IMR-90 (cell line): ENCODE data around the gene TAF4B. TPM values are rescaled to one million over a fixed set of nuclear protein-coding genes. Genes with fewer than 3 reads are reported as not detected.

ENCODE experiments used
- ATAC-seq: fragments of 200-7000 bp; cut with Tn5 transposase; 2 replicates; pipeline ENCODE4 v1.9.1; 2020; ENCODE audit warnings: low read depth, mild to moderate bottlenecking, moderate library complexity
- BruUV-seq: library from RNA; stranded (reverse); fragments of 400-500 nt; replicated peaks from 2 replicates; lab custom pipeline; 2021; lab: Mats Ljungman, UMichigan
- CTCF ChIA-PET: fragments of 300-600 bp; formaldehyde crosslinking; extraction: SDS; loops from one replicate; lab custom pipeline; 2021; ENCODE audit warnings: antibody characterized with exemption; lab: Yijun Ruan, JAX
- POLR2A ChIA-PET: fragments of 300-600 bp; sonication (Branson Sonifier 250); formaldehyde crosslinking; loops from one replicate; lab custom pipeline; 2022; ENCODE audit warnings: antibody characterized with exemption; ENCODE audit not compliant: unreplicated experiment; lab: Charles Lee
- DNase-seq: peaks from one replicate; pipeline ENCODE4 v3.0.0; 2013
- H2AFZ ChIP-seq: replicated peaks from 2 replicates; pipeline ENCODE3; 2013; ENCODE audit warnings: low read length, mild to moderate bottlenecking; ENCODE audit not compliant: poor library complexity
- H2AK5ac ChIP-seq: 2 replicates; pipeline ENCODE4 v1.6.1; 2013; ENCODE audit warnings: low read depth, low read length, inconsistent platforms
- H2AK9ac ChIP-seq: replicated peaks from 2 replicates; pipeline ENCODE3; 2013; ENCODE audit warnings: mild to moderate bottlenecking, low read depth, low read length, moderate library complexity; ENCODE audit not compliant: poor library complexity
- H2BK120ac ChIP-seq: 2 replicates; pipeline ENCODE4 v1.6.1; 2013; ENCODE audit warnings: low read depth, low read length, inconsistent platforms
- H2BK15ac ChIP-seq: 3 replicates; pipeline ENCODE4 v1.6.1; 2013; ENCODE audit warnings: low read depth, low read length, inconsistent platforms
- H2BK20ac ChIP-seq: 2 replicates; pipeline ENCODE4 v1.6.1; 2013; ENCODE audit warnings: low read depth, mild to moderate bottlenecking, inconsistent platforms, low read length, moderate library complexity
- H2BK5ac ChIP-seq: 2 replicates; pipeline ENCODE4 v1.6.1; 2013; ENCODE audit warnings: mild to moderate bottlenecking, low read depth, low read length, inconsistent platforms; ENCODE audit not compliant: poor library complexity, severe bottlenecking
- H3K14ac ChIP-seq: replicated peaks from 2 replicates; pipeline ENCODE4 v1.6.1; 2013; ENCODE audit warnings: low read depth, low read length, inconsistent platforms
- H3K18ac ChIP-seq: 2 replicates; pipeline ENCODE4 v1.6.1; 2013; ENCODE audit warnings: low read depth, low read length, control low read depth
- H3K23ac ChIP-seq: 2 replicates; pipeline ENCODE4 v1.6.1; 2013; ENCODE audit warnings: low read depth, low read length, inconsistent platforms
- H3K27ac ChIP-seq: 2 replicates; pipeline ENCODE4 v1.5.1; 2013; ENCODE audit warnings: mild to moderate bottlenecking, control low read depth, low read length; ENCODE audit not compliant: insufficient read depth
- H3K27me3 ChIP-seq: 2 replicates; pipeline ENCODE4 v1.6.1; 2013; ENCODE audit warnings: low read length; ENCODE audit not compliant: control insufficient read depth, insufficient read depth
- H3K36me3 ChIP-seq: 2 replicates; pipeline ENCODE4 v1.6.1; 2013; ENCODE audit warnings: low read length, mixed read lengths; ENCODE audit not compliant: control insufficient read depth, insufficient read depth
- H3K4ac ChIP-seq: 2 replicates; pipeline ENCODE4 v1.6.1; 2013; ENCODE audit warnings: low read depth, low read length, inconsistent platforms
- H3K4me1 ChIP-seq: 2 replicates; pipeline ENCODE4 v1.6.1; 2013; ENCODE audit warnings: low read length, mixed read lengths; ENCODE audit not compliant: control insufficient read depth, insufficient read depth
- H3K4me2 ChIP-seq: 2 replicates; pipeline ENCODE4 v1.6.1; 2013; ENCODE audit warnings: low read depth, mild to moderate bottlenecking, control low read depth, low read length, moderate library complexity
- H3K4me3 ChIP-seq: 2 replicates; pipeline ENCODE4 v1.5.1; 2013; ENCODE audit warnings: low read depth, mild to moderate bottlenecking, control low read depth, low read length, moderate library complexity; ENCODE audit not compliant: insufficient read depth
- H3K56ac ChIP-seq: 2 replicates; pipeline ENCODE4 v1.6.1; 2013; ENCODE audit warnings: low read length, inconsistent platforms; ENCODE audit not compliant: insufficient read depth; ENCODE audit errors: extremely low read depth
- H3K79me1 ChIP-seq, 2 experiments: 2 replicates each; pipeline ENCODE4 v1.6.1; 2013; ENCODE audit warnings: low read length in 2 of 2, inconsistent platforms in 1 of 2, low read depth in 1 of 2
- H3K9ac ChIP-seq: 2 replicates; pipeline ENCODE4 v1.6.1; 2013; ENCODE audit warnings: low read depth, low read length, control low read depth
- H3K9me1 ChIP-seq: 2 replicates; pipeline ENCODE4 v1.6.1; 2013; ENCODE audit warnings: low read length, inconsistent platforms; ENCODE audit not compliant: insufficient read depth
- H3K9me3 ChIP-seq: 2 replicates; pipeline ENCODE4 v1.6.1; 2013; ENCODE audit warnings: low read length; ENCODE audit not compliant: control insufficient read depth, insufficient read depth
- H4K20me1 ChIP-seq: 2 replicates; pipeline ENCODE4 v1.6.1; 2013; ENCODE audit warnings: low read length, inconsistent platforms; ENCODE audit not compliant: insufficient read depth
- H4K5ac ChIP-seq: 2 replicates; pipeline ENCODE4 v1.6.1; 2013; ENCODE audit warnings: mild to moderate bottlenecking, low read depth, low read length, control low read depth
- H4K8ac ChIP-seq, 2 experiments: 2 replicates each; pipeline ENCODE4 v1.6.1; 2013; ENCODE audit warnings: low read depth in 2 of 2, low read length in 2 of 2, control low read depth in 1 of 2, inconsistent platforms in 1 of 2
- H4K91ac ChIP-seq: 2 replicates; pipeline ENCODE4 v1.6.1; 2013; ENCODE audit warnings: low read depth, low read length, inconsistent platforms; ENCODE audit not compliant: insufficient read depth
- CEBPB ChIP-seq: IDR thresholded peaks from 2 replicates; pipeline ENCODE4 v1.6.1; 2012; ENCODE audit warnings: low read depth, low read length, improper control_type of control experiment
- MAFK ChIP-seq: IDR thresholded peaks from 2 replicates; pipeline ENCODE4 v1.6.1; 2012; ENCODE audit warnings: low read depth, low read length, improper control_type of control experiment
- RCOR1 ChIP-seq: IDR thresholded peaks from 2 replicates; pipeline ENCODE4 v1.6.1; 2012; ENCODE audit warnings: mild to moderate bottlenecking, low read length, improper control_type of control experiment; ENCODE audit not compliant: insufficient replicate concordance
- SMC3 ChIP-seq: fragments of 150-350 bp; IDR thresholded peaks from 2 replicates; pipeline ENCODE4 v1.6.1; 2016; ENCODE audit warnings: low read depth, mild to moderate bottlenecking, antibody characterized with exemption, low read length, moderate library complexity
- WGBS, 2 experiments: methylation state at CpG; one replicate each; pipeline versions ENCODE4 v1.1.5 to v1.1.7; 2013; ENCODE audit warnings: missing lambda C conversion rate in 2 of 2; ENCODE audit not compliant: insufficient read length in 1 of 2; ENCODE audit errors: extremely low coverage in 2 of 2; 5-methylcytosine and 5-hydroxymethylcytosine counted together
- dilution Hi-C: fragments of 300-500 bp; cut with HindIII; formaldehyde crosslinking; loops from one replicate; pipeline ENCODE4 v1.14.3; 2018; ENCODE audit warnings: low sequenced_read_pairs; ENCODE audit not compliant: unreplicated experiment
- in situ Hi-C: fragments of 300-500 bp; cut with MboI; formaldehyde crosslinking; loops from 3 replicates; pipeline ENCODE4 v1.14.3; 2019; ENCODE audit warnings: low sequenced_read_pairs, inconsistent platforms, mixed read lengths
- intact Hi-C: fragments of 100-400 bp; cut with micrococcal nuclease; formaldehyde crosslinking; loops from 2 replicates; pipeline ENCODE4 v1.10.0; 2022
- polyA plus RNA-seq, 3 experiments: library from polyadenylated mRNA; depleted of rRNA; stranded (reverse); fragments of >200 nt; gene quantifications; 2 replicates each; pipeline ENCODE4 v1.2.3, GENCODE V29; 2012; ENCODE audit warnings: low replicate concordance in 1 of 3
- total RNA-seq: library from RNA; depleted of rRNA; stranded (reverse); fragments of >200 nt; gene quantifications from 2 replicates; pipeline ENCODE4 v1.2.3, GENCODE V29; 2012
- TF ChIP-seq, protein P1 (sequence below): fragments of 150-350 bp; IDR thresholded peaks from 2 replicates; pipeline ENCODE4 v1.6.1; 2017; ENCODE audit warnings: mild to moderate bottlenecking, antibody characterized with exemption, low read length, low read depth

The TAF4B gene
- total and polyA plus RNA-seq, 2 of the 4 experiments (the other 2 are of a cell fraction): 0.38 to 1.1 TPM

DNA sequence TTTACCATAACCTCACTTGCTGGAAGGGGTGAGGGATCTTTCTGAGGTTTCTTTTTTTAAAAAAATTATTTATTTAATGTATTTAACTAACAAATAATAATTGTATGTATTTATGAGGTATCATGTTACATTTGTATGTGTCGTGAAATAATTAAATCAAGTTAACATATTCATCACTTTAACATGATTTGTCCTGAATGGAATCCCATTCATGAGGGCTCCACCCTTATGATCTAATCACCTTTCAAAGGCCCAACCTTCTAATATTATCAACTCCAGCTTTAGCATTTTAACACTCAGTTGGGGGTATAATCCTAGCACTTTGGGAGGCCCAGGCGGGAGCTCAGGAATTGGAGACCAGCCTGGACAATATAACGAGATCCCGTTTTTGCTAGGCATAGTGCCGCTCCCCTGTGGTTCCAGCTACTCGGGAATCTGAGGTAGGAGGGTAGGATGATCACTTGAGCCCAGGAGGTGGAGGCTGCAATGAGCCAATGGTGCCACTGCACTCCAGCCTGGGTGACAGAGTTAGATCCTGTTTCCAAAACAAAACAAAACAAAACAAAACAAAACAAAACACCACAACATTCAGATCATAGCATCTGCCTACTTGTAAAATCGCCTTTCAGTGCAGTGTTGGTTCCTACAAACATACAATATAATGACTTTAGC, 1.1 kb upstream of the TAF4B start:
- Histone ChIP-seq H2AK9ac (no peak overlapping the region), H2AFZ (peak overlapping the region; percentile 35), H2AK5ac (no peak overlapping the region), H4K20me1 (no peaks in the 10 kb centered on the region), H3K27me3 (no peaks in the 10 kb centered on the region; the same call in 1 of the 2 replicates), H2BK120ac (no peak overlapping the region), H2BK5ac (no peak overlapping the region), H4K8ac (no peak overlapping the region), H3K18ac (no peak overlapping the region), H2BK15ac (no peak overlapping the region), H3K4ac (no peak overlapping the region), H3K4me3 (no peak overlapping the region), H3K27ac (no peak overlapping the region), H3K23ac (no peak overlapping the region), H3K9me1 (no peaks in the 10 kb centered on the region), H3K14ac (no peak overlapping the region), H3K56ac (no peak overlapping the region), H3K36me3 (no peaks in the 10 kb centered on the region), H4K91ac (no peak overlapping the region), H3K9me3 (no peaks in the 10 kb centered on the region), H3K4me2 (no peak overlapping the region), H3K9ac (no peak overlapping the region), H4K5ac (no peak overlapping the region), H3K4me1 (no peaks in the 10 kb centered on the region), H3K79me1 (no peaks in the 10 kb centered on the region), H2BK20ac (no peak overlapping the region)
- ChIA-PET POLR2A (no interaction called here), CTCF (no interaction called here)
- no TSS peak for BruUV-seq
- no CpG with 5 or more reads among the region's 7 CpGs for WGBS, 2 experiments
- DNase-seq (no peak), ATAC-seq (no peak)
- intact Hi-C loops: no loop called here
- in situ Hi-C loops: no loop called here
- TF ChIP-seq MAFK (no peak), CEBPB (no peak), RCOR1 (no peak), SMC3 (no peak)
- TF ChIP-seq, protein P1, sequence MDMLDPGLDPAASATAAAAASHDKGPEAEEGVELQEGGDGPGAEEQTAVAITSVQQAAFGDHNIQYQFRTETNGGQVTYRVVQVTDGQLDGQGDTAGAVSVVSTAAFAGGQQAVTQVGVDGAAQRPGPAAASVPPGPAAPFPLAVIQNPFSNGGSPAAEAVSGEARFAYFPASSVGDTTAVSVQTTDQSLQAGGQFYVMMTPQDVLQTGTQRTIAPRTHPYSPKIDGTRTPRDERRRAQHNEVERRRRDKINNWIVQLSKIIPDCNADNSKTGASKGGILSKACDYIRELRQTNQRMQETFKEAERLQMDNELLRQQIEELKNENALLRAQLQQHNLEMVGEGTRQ: no peak
- dilution Hi-C loops: no loop called here
